Cardiac muscle cell (in vitro differentiated cells and primary cell): ENCODE data around the gene TRABD2B. TPM values are rescaled to one million over a fixed set of nuclear protein-coding genes. Genes with fewer than 3 reads are reported as not detected.

Experiments used
- DNase-seq, 2 donors: peaks; one replicate each; pipeline versions ENCODE4 v3.0.0 to v3.0.0-alpha.2; 2010 to 2017; ENCODE audit warnings: low read depth in 1 of 2, low spot score in 1 of 2
- H3K27ac ChIP-seq: fragments of 200-600 bp; sonication (generic); 2 replicates; pipeline ENCODE4 v1.5.1; 2016
- H3K27me3 ChIP-seq: fragments of 200-600 bp; sonication (generic); 2 replicates; pipeline ENCODE4 v1.6.0; 2016; ENCODE audit warnings: control low read depth
- H3K36me3 ChIP-seq: fragments of 200-600 bp; sonication (generic); 2 replicates; pipeline ENCODE4 v1.5.1; 2016; ENCODE audit warnings: control low read depth
- H3K4me1 ChIP-seq: fragments of 200-600 bp; sonication (generic); 2 replicates; pipeline ENCODE4 v1.8.1; 2017; ENCODE audit warnings: low read depth, mild to moderate bottlenecking, mixed run types
- H3K4me3 ChIP-seq: fragments of 200-600 bp; sonication (generic); 2 replicates; pipeline ENCODE4 v1.5.1; 2016; ENCODE audit warnings: mild to moderate bottlenecking
- H3K9me3 ChIP-seq: fragments of 200-600 bp; sonication (generic); 2 replicates; pipeline ENCODE4 v1.5.1; 2017; ENCODE audit warnings: low read depth, mild to moderate bottlenecking, control low read depth
- CTCF ChIP-seq: IDR thresholded peaks from 2 replicates; pipeline ENCODE4 v1.5.1; 2012; ENCODE audit warnings: low read depth, mild to moderate bottlenecking, low read length
- polyA plus RNA-seq: library from polyadenylated mRNA; unstranded; fragments of >200 nt; fragmentation: Nextera tagmentation; extraction: Ambion mirVana; gene quantifications from 2 replicates; pipeline ENCODE4 v1.2.1, GENCODE V29; 2016
- total RNA-seq: library from RNA; depleted of rRNA; stranded (reverse); fragments of >200 nt; gene quantifications from 2 replicates; pipeline ENCODE4 v1.2.3, GENCODE V29; 2016

Gene TRABD2B
- total and polyA plus RNA-seq, 2 experiments from 2014 or later, result 0.60 to 0.82 TPM

GRCh38 chr1:47757226-47757975, 239.8 kb downstream of the TRABD2B start:
- Histone ChIP-seq H3K9me3 (no peaks in the 10 kb centered on the region), H3K4me3 (no peak overlapping the region), H3K4me1 (no peaks in the 10 kb centered on the region), H3K27me3 (no peaks in the 10 kb centered on the region), H3K36me3 (no peaks in the 10 kb centered on the region), H3K27ac (no peak overlapping the region)
- DNase-seq, result no peak
- TF ChIP-seq CTCF, result no peak

GRCh38 chr1:47756411-47756810, 240.8 kb downstream of the TRABD2B start:
- Histone ChIP-seq H3K27ac (no peak overlapping the region), H3K4me1 (no peaks in the 10 kb centered on the region), H3K36me3 (no peaks in the 10 kb centered on the region), H3K4me3 (no peak overlapping the region), H3K27me3 (no peaks in the 10 kb centered on the region), H3K9me3 (no peaks in the 10 kb centered on the region)
- no peak for TF ChIP-seq CTCF
- DNase-seq, result no peak

- Histone ChIP-seq H3K4me1 (no peaks in the 10 kb centered on the region), H3K27ac (no peak overlapping the region), H3K27me3 (no peaks in the 10 kb centered on the region), H3K4me3 (no peak overlapping the region), H3K9me3 (no peaks in the 10 kb centered on the region), H3K36me3 (no peaks in the 10 kb centered on the region)
- no peak for DNase-seq
- no peak for TF ChIP-seq CTCF
Observed at GRCh38 chr1:47756006-47756405, 241.2 kb downstream of the TRABD2B start.

- Histone ChIP-seq H3K4me1 (no peaks in the 10 kb centered on the region), H3K9me3 (no peaks in the 10 kb centered on the region), H3K27me3 (no peaks in the 10 kb centered on the region), H3K27ac (no peak overlapping the region), H3K36me3 (no peaks in the 10 kb centered on the region), H3K4me3 (no peak overlapping the region)
- peak; percentile 4 to 48 for DNase-seq
- TF ChIP-seq CTCF, result peak; percentile 46
Observed at GRCh38 chr1:47755101-47755990, 241.8 kb downstream of the TRABD2B start.

GRCh38 chr1:47754221-47754620, 243.0 kb downstream of the TRABD2B start:
- no peaks in the 10 kb centered on the region for H3K36me3 ChIP-seq
- DNase-seq, result no peak
- no peaks in the 10 kb centered on the region for H3K9me3 ChIP-seq
- no peak overlapping the region for H3K27ac ChIP-seq
- H3K4me1 ChIP-seq, result no peaks in the 10 kb centered on the region
- no peak overlapping the region for H3K4me3 ChIP-seq
- H3K27me3 ChIP-seq, result peaks cover under 1% of the 10 kb centered on the region
- no peak for TF ChIP-seq CTCF
